GM12801 (cell line): ENCODE results near the gene TAF1.

Experiments used
- TF ChIP-seq, protein P1 (sequence below): IDR thresholded peaks from one replicate; pipeline ENCODE4 v1.5.1; 2011; ENCODE audit warnings: control low read depth; ENCODE audit not compliant: insufficient read length; ENCODE audit errors: extremely low read depth

The TAF1 gene, protein sequence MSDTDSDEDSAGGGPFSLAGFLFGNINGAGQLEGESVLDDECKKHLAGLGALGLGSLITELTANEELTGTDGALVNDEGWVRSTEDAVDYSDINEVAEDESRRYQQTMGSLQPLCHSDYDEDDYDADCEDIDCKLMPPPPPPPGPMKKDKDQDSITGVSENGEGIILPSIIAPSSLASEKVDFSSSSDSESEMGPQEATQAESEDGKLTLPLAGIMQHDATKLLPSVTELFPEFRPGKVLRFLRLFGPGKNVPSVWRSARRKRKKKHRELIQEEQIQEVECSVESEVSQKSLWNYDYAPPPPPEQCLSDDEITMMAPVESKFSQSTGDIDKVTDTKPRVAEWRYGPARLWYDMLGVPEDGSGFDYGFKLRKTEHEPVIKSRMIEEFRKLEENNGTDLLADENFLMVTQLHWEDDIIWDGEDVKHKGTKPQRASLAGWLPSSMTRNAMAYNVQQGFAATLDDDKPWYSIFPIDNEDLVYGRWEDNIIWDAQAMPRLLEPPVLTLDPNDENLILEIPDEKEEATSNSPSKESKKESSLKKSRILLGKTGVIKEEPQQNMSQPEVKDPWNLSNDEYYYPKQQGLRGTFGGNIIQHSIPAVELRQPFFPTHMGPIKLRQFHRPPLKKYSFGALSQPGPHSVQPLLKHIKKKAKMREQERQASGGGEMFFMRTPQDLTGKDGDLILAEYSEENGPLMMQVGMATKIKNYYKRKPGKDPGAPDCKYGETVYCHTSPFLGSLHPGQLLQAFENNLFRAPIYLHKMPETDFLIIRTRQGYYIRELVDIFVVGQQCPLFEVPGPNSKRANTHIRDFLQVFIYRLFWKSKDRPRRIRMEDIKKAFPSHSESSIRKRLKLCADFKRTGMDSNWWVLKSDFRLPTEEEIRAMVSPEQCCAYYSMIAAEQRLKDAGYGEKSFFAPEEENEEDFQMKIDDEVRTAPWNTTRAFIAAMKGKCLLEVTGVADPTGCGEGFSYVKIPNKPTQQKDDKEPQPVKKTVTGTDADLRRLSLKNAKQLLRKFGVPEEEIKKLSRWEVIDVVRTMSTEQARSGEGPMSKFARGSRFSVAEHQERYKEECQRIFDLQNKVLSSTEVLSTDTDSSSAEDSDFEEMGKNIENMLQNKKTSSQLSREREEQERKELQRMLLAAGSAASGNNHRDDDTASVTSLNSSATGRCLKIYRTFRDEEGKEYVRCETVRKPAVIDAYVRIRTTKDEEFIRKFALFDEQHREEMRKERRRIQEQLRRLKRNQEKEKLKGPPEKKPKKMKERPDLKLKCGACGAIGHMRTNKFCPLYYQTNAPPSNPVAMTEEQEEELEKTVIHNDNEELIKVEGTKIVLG (N-terminal part only)

DNA sequence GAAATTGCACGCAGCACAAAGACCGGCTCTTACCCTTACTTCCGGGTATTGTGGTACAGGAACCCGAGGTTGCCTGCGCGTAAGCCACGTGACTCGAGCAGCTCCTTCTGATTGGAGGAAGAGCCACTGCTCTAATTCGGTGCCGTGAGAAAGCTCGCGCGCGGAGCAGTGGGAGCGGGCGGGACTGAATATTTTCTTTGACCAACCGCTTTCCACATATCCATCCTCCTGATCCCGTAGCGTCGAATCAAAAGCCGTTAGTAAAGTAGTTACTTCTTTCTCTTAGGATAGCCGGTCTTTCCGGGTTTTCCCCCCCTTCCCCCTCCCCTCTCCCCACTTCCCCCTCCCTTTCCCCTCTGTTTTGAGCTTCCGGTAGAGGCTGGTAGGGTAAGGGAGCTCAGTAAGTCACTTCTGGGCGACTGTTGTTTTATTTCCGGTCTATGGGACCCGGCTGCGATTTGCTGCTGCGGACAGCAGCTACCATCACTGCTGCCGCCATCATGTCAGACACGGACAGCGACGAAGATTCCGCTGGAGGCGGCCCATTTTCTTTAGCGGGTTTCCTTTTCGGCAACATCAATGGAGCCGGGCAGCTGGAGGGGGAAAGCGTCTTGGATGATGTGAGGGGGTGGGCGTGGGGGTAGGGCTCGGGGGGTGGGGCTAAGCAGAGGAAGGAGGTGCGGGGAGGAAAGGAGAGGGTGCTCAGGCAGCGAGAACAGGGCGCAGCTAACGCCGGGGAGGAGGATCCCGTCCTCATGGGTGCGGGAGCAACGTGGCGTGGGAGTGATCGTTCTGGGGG, at the start of gene TAF1:
Gene TAF1 (plus strand): TSS at position 483 of the 799 bp plus-strand sequence. CDS start 18 bp downstream, at position 501.
- TF ChIP-seq, protein P1, sequence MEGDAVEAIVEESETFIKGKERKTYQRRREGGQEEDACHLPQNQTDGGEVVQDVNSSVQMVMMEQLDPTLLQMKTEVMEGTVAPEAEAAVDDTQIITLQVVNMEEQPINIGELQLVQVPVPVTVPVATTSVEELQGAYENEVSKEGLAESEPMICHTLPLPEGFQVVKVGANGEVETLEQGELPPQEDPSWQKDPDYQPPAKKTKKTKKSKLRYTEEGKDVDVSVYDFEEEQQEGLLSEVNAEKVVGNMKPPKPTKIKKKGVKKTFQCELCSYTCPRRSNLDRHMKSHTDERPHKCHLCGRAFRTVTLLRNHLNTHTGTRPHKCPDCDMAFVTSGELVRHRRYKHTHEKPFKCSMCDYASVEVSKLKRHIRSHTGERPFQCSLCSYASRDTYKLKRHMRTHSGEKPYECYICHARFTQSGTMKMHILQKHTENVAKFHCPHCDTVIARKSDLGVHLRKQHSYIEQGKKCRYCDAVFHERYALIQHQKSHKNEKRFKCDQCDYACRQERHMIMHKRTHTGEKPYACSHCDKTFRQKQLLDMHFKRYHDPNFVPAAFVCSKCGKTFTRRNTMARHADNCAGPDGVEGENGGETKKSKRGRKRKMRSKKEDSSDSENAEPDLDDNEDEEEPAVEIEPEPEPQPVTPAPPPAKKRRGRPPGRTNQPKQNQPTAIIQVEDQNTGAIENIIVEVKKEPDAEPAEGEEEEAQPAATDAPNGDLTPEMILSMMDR = no peak

DNA sequence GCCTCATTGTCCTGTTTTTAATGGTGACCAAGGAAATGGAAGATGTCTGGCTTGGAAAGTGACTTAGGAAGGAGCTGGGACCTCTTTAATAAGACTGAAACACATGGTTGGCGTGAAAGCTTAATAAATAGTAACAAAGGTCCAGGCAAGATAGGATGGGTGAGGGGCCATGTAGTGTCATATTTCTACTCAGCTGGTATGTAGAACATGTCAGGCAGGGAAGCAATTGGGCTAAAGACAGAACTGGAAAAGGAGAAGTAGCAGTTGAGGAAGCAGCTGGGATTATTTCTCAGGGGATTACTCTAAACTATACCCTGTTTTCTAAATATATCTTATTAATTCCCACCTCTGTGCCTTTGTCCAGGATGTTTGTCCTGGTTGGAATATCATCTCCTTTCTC, 46.0 kb upstream of the TAF1 start:
- TF ChIP-seq, protein P1 = no peak

DNA sequence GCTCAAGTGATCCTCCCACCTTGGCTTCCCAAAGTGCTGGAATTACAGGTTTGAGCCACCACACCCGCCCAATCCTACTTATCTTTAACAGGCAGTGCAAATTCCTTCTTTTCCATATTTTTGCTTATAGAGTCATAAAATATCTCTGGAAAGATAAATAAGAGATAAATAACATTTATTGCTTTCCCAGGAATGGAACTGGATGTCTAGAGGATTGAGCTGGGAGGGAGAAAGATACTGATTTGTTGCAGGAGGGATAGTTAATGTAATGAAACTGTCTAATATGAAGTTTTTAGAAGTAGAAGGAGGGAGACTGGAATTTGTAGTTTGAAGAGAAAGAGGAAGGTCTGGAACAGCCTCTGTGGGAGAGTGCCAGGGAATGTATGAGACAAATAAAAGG, 44.4 kb upstream of the TAF1 start:
- TF ChIP-seq, protein P1 = no peak

DNA sequence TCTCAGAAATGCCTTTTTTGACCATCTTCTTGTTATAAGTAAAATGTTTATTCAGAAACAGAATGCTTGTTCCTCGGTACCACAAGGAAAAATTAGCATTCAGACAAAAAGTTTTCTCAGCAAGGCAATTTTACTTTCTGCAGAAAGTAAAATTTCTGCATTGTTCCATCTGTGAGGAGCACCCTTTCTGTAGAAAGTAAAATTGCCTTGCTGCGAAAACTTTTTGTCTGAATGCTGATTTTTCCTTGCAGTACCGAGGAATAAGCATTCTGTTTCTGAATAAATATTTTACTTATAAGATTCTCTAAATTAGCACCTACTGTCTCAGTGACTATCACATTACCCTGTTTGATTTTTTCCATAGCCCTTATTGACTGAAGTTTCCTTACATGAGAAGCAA, 39.8 kb upstream of the TAF1 start:
- TF ChIP-seq, protein P1 = no peak

DNA sequence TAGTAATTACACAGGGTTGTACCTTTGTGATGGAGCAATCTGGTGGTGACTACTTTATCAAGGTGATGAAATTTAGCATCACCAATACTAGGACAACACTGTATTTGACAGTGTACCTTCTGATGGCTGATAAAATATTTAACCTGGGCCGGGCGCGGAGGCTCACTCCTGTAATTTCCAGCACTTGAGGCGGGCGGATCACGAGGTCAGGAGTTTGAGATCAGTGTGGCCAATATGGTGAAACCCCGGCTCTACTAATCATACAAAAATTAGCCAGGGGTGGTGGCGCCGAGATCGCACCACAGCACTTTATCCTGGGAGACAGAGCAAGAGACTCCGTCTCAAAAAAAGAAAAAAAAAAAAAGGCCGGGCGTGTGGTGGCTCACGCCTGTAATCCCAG, 1.9 kb upstream of the TAF1 start:
- TF ChIP-seq, protein P1 = no peak

DNA sequence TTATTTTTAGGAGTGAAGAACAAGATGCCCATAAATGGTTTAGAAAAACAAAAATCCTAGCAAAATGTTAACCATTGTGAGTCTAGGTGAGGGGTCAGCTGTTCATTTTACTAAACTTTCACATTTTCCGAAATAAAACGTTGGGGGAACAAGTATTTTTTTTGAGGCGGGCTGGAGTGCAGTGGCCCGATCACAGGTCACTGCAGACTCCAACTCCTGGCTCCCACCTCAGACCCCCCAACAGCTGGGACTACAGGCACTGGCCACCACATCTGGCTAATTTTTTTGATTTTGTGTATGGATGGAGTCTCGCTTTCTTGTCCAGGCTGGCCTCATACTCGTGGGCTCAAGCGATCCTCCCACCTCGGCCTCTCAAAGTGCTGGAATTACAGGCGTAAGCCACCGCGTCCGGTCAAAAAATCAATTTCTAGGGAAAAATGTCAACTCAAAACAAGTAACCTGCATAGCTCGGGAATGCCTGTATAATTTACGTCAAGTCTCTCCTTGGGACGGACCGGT, 742 bp upstream of the TAF1 start:
- TF ChIP-seq, protein P1 = no peak
